Measurements from ENCODE around the gene TTC7B.
"Not testable (repeated sequence)": the region's sequence is repeated elsewhere in the genome, so short reads cannot be mapped to it uniquely, and the experiment has no call there.

The TTC7B gene

GRCh38 chr14:90830931-90831701 is 14.9 kb upstream of the TTC7B start:
- DNase-seq (ENCODE audit: low read depth in 2 of 2), result no peak
- H3K4me3 ChIP-seq (replicated peaks in 1 of 2; ENCODE audit: low read depth in 2 of 2, low read length in 2 of 2), result no peak overlapping the region
- no peak for TF ChIP-seq CTCF (IDR thresholded peaks at IDR 0.05; ENCODE audit: low read depth, low read length)

DNA sequence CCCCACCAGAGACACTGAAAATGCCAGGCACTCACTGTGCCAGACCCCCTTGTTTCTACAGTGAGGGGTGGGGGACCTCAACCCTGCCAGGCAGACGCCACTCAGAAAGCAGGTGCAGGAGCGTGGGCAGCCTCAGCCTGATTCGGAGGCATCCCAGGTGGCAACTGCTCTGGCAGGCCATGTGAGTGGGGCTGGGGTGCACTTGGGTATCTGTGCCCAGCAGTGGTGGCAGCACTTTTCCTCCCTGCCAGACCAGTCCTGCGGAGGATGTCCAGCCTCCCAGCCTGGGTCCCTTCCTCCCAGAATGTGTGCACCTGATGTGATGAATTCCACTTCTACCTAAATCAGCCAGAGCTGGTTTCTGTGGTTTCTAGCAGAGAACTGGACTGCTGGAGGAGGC is 13.4 kb upstream of the TTC7B start:
- TF ChIP-seq CTCF (IDR thresholded peaks at IDR 0.05; ENCODE audit: low read depth, low read length), result no peak
- no peak for DNase-seq (ENCODE audit: low read depth in 2 of 2)
- H3K4me3 ChIP-seq (replicated peaks in 1 of 2; ENCODE audit: low read depth in 2 of 2, low read length in 2 of 2), result no peak overlapping the region

DNA sequence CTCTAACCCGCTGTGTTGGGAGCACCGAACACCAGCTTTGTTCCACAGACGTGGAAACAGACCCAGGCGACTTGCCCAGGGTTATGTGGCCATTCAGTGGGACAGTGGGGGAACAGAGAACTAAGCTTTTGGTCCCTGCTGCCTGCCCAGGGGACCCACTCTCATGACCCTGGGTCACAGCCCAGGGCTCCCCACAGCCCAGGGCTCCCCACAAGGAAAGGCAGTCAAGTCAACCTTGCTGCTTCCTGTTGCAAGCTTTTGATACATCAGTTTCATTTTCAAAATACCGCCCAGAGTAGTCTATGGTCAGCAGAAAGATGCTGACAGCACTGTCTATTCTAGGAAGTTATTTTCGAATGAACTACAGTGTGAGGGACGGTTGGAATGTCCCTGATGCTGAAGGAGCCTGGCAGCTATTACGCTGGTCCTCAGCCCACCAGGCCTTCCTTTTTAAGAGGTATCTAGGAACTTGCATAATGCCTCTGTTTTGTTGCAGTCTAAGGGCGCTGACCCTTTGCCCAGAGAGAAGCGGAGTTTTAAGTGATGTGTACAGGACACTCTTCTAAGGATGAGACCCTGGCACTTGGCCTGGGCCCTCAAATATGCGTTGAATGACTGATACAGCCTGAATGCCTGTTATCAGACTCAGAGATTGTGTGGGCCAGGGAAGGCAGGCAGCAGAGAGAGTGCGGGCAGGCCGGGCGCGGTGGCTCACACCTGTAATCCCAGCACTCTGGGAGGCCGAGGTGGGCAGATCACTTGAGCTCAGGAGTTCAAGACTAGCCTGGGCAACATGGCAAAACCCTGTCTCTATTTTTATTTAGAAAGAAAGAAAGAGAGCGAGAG is 12.6 kb upstream of the TTC7B start:
- DNase-seq (ENCODE audit: low read depth in 2 of 2), result no peak
- no peak for TF ChIP-seq CTCF (IDR thresholded peaks at IDR 0.05; ENCODE audit: low read depth, low read length)
- peak overlapping the region in 1 of 2 donors; percentile 21 for H3K4me3 ChIP-seq (replicated peaks in 1 of 2; ENCODE audit: low read depth in 2 of 2, low read length in 2 of 2)

GRCh38 chr14:90827919-90828610 is 11.8 kb upstream of the TTC7B start:
- peak; percentile 85 to 86 for DNase-seq (ENCODE audit: low read depth in 2 of 2)
- peak overlapping the region; percentile 23 to 45 for H3K4me3 ChIP-seq (replicated peaks in 1 of 2; ENCODE audit: low read depth in 2 of 2, low read length in 2 of 2)
- no peak for TF ChIP-seq CTCF (IDR thresholded peaks at IDR 0.05; ENCODE audit: low read depth, low read length)

DNA sequence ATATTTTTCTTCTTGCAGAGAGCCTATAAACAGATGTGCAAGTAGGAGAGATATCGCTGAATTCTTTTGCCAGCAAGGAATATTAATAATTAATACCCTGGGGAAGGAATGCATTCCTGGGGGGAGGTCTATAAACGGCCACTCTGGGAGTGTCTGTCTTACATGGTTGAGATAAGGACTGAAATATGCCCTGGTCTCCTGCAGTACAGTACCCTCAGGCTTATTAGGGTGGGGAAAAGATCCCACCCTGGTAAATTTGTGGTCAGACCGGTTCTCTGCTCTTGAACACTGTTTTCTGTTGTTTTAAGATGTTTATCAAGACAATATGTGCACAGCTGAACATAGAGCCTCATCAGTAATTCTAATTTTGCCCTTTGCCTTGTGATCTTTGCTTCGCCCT is 7.3 kb upstream of the TTC7B start:
- not testable (repeated sequence) for H3K4me3 ChIP-seq (replicated peaks in 1 of 2; ENCODE audit: low read depth in 2 of 2, low read length in 2 of 2); DNase-seq (ENCODE audit: low read depth in 2 of 2)

DNA sequence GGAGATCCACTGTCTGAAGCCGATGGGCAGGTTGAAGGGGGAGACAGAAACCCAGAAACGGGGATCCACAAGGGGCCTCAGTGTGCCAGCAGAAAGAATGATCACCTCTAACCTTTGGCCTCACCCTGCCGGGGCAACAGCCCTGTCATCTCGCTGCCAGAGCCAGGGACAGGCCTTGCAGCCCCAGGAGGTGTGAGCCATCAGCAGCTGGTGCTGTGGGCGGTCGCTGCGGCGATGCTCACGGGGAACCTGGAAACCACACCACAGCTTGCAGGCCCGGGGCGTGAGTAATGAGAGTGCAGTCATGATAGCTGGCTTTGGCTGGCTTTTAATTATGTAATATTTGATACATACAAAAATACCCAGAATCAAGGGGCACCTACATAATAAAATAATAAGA is 4.7 kb upstream of the TTC7B start:
- no peak for TF ChIP-seq CTCF (IDR thresholded peaks at IDR 0.05; ENCODE audit: low read depth, low read length)
- H3K4me3 ChIP-seq (replicated peaks in 1 of 2; ENCODE audit: low read depth in 2 of 2, low read length in 2 of 2), result no peak overlapping the region
- DNase-seq (ENCODE audit: low read depth in 2 of 2), result peak in 1 of 2 donors; percentile 50
